H1 (cell line): ENCODE results near the gene ZMYND10.

Experiments used
- POLR2A ChIP-seq, 2 experiments: IDR thresholded peaks; 1 replicate in 1 of 2; 2 replicates in 1 of 2; pipeline ENCODE4 v1.6.1; 2011; ENCODE audit warnings: low read depth in 2 of 2, low read length in 2 of 2, mild to moderate bottlenecking in 2 of 2; ENCODE audit errors: control extremely low read depth in 1 of 2
- TCF12 ChIP-seq: IDR thresholded peaks from 2 replicates; pipeline ENCODE4 v1.6.1; 2011; ENCODE audit warnings: low read depth, mild to moderate bottlenecking, low read length

DNA sequence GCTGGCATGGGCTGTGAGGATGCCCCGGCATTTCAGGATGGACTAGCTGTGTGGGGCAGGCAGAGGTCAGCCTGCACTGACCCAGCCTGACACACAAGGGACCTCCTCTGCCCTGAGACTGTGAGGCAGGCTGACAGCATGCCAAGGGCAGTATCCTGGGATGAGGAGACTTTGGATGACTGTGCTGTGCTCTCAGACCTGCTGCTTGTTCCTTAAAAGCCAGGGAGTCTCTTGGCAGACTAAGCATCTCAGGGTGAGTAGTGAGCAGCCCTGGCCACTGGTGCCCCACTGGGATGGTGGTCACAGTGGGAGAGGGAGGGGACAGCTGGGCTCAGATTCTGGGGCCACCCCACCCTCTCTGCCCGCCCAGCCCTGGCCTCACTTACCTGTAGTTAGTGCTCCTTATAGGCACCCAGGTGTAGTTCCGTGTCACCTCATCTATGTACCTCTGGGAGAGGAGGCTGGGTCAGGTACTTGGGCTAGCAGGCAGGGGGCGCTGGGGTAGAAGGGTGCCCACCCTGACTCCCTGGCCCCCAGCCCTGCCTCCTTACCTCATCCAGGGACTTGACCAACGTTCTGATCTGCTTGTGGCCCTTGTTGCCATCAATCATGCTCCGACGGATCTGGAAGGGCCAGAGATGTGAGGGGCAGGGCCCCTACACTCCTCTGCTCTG is 29.9 kb upstream of the ZMYND10 start:
- TF ChIP-seq TCF12: no peak
- no peak for TF ChIP-seq POLR2A (IDR thresholded peaks at IDR 0.05; ENCODE audit: control extremely low read depth in 1 of 2, low read depth in 2 of 2, low read length in 2 of 2)
